Islet precursor cell (in vitro differentiated cells): Measurements from ENCODE around the gene ZNF608.

Source experiments
- DNase-seq: peaks from one replicate; pipeline ENCODE4 v3.0.0-alpha.2; 2018

ZNF608 gene

DNA sequence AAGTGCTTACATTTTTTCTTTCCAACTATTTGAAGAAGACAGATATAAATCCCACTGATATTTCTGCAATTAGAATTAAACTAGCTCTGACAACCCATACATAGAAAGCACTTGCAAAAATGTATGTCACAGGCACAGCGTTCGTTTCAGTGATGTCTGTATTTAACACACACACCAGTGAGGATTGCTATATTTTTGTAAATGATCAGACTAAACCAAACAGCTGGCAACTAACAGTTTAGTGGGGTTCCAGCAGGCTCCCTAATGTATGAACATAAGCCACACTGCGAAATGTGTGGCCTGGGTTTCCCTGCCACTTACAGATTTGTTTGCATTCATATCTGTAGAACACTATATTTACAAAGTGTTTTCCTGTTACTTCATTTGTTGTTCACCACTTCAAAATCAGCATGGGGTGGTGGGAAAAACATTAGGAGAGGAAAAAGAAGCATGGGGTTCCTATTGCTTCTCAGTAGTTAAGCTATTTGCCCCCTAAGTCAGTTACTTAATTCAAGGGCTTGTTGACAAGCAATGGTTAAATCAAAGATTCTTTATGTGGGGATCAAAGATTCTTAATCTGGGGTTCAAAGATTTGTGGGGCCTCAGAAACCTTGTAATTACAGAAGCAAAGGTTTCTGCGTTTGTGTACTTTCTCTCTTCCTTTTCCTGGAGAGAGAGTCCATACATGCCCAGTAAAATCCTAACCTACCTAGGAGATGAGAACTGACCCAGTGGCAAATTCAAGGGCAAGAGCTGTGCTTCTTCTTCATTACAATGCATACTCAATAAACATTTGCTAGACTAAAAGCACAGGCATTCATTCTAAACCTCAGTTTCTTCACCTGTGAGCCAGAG lies 27.1 kb downstream of the ZNF608 start:
- DNase-seq, result no peak

DNA sequence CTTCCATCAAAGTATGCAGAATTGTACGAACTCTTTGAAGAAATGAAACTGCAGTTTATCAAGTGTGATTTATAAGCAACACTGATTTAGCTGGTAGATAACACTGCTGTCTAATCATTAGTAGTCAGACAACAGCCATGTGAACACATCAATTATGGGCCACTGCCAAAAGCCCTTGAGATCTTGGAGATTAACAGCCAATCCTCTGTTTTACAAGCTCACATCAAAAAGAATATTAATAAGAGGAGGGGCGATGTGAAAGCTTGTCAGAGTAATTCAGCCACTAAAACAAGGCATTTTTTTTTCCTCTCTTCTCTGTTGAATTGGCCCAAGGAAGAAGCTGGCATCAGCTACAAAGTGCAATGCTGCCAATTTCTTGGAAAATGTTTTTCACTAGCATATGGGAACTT lies 28.1 kb downstream of the ZNF608 start:
- no peak for DNase-seq

DNA sequence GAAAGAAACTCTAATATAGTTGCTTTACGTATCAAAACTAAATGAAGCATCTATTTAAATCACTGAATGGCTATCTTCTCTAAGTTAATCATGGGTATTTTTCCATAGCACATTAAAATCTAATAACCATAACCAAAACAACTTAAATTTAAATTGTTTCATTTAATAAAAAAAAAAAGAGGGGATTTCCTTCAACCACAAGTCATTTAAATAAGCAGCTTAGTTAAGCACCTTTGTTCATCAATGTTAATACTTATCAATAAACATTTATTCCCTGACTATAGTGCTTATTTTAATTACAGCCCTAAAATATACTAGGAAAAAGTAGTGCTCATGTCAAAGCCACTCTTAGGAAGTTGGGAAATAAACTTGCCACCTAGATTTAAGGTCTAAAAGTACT lies 30.3 kb downstream of the ZNF608 start:
- no peak for DNase-seq

DNA sequence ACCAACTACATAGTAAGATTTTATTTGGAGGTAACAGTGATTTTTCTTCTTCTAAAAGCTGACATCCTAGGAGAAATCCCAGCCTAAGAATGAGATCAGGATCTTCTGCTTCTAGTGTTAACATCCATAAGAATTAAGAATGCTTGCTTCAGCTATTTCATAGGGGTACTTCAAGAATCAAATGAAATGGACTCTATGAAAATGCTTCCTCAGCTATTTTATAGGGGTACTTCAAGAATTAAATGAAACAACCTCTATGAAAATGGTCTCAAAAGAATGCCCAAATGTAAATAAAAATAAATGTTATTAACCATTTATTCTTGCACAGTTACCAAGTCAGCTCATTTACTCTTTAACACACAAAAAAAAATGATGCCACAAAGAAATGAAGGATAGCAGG lies 31.5 kb downstream of the ZNF608 start:
- no peak for DNase-seq

DNA sequence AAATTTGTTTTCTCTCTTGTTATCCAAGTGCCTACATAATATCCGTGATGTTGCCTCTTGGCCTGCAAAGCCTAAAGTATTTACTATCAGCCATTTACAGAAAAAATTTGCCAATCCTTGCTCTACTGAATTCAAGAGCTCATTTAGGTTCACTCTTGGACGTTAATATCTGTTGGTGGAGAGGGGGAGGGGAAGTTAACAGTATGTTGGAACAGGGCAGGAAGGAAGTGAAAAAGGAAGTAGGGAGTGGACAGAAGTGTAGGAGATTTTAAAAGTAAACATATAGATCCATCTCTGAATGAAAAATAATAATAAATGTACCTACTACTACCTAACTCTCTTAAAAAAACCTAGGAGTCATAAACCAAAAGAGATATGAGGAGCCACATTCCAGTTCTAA lies 32.8 kb downstream of the ZNF608 start:
- DNase-seq, result no peak

DNA sequence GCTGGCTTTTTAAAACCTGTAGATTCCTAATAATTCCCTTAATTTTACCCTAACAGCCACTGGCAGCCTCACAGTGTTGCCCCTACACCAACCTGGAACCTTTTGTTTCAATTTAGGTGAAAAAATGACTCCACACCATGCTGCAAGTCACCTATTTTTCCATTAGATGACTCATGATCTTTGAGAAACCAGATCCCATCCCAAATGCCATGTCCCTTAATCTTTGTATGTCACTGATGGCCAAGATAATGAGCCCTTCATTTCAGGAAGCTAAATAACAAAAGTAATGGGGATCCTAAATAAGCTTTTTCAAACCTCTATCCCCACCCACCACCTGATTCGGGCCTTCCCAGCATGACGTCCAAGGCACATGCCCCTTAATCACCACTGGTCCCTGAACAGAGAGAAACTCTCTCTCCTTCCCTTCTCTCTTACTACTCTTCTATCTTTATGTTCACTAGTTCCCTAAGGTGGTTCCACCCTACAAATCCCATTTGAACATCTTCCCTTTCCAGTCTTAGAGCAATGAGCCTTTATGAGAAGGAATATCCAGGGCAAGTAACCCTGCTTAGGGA lies 33.6 kb downstream of the ZNF608 start:
- no peak for DNase-seq

DNA sequence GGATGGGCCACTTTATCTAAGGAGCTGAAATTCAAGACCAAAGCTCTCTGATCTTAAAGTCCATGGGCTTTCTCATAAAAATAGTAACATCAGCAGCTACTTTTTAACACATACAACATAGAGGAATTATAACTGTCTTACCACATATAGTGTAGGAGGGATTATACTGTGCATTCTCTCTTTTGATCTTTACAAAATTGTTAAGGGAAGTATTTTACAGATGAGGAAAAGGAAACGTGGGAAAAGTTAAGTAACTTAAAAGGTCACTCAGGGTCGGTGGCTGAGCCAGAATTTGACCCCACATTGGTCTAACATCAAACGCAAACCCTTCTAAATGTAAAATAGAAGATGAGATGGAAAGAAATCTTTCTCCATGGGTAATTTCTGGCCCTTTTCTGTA lies 38.4 kb downstream of the ZNF608 start:
- DNase-seq, result no peak

DNA sequence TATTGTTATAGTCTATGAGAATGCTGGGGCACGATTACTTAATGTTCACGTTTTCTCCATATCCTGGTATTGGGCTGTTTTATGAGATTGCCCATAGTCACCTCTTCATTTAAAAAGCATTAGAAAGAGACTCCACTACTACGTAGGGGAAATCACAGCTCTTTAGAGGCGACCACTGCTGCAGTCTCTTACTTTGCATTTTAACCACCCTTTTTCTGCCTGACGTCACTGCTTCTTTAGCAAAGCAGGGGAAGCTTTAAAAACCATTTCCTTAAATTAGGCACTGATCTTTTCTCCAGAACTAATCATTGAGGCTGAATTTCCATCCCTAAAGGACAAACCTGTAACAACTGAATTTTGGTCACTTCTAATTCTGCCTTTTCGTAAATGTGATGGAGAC lies 38.9 kb downstream of the ZNF608 start:
- DNase-seq, result no peak

DNA sequence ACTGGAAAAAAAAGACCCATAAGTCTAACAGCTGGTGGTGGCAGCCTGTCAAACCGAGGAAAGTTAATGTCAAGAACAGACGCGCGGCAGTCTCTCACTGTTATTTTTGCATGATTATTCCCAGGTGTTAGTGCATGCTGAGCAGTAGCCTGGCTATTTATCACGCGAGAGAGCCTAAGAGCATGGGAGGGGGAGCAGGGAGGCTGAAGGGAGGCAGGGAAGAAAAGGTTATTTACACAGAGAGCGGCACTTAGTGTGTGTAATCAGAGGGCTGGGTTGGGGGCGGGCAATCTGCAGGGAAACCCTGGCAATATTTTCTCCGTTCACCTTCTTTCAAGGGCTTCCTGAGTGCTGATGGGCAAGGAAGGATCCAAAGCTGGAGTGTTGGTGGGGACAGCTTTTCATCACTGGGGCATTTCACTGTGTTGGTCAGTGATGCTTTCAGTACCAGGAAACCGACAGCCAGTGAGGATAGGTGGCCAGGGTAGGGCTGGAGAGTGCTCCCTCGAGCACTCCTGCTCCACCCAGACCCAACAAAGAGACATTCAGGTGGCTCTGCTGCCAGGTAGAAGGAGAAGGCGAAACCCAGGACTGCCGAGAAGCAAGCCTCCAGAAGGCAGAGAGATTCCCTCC lies 39.6 kb downstream of the ZNF608 start:
- peak; percentile 63 for DNase-seq

DNA sequence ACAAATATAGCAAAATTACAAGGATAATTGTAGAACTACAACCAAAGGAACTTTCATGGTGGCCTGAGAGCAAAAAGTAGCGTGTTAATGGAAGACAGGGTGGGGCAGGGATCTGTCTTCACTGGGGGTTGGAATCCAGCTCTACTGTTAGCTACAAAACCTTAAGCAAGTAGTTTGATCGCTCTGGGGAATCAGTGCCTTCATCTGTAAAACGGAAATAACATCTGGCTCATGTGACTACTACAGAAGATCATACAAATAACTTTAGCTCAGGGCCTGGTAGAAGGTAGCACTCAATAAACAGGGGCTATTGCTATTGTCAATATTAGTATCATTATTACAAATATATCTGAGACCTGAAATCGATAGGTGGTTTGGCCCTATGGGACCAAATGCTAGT lies 40.4 kb downstream of the ZNF608 start:
- no peak for DNase-seq

DNA sequence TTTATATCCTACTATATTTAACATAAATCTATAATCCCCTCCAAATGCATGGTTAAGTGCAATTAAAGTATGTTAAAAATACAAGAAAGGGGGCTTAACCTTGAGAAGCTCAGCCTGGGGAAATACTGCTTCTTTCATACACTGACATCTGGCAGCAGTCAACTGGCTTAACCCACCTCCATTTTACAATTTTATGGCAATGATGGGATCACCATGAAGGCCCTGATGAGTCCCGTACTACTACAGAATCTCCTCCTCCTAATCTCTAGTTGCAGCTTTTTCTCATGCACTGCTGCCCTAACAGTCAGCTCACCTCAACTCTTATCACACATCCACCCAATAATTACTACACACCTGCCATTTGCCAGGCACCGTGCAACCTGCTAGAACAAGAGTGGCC lies 40.9 kb downstream of the ZNF608 start:
- DNase-seq, result no peak

DNA sequence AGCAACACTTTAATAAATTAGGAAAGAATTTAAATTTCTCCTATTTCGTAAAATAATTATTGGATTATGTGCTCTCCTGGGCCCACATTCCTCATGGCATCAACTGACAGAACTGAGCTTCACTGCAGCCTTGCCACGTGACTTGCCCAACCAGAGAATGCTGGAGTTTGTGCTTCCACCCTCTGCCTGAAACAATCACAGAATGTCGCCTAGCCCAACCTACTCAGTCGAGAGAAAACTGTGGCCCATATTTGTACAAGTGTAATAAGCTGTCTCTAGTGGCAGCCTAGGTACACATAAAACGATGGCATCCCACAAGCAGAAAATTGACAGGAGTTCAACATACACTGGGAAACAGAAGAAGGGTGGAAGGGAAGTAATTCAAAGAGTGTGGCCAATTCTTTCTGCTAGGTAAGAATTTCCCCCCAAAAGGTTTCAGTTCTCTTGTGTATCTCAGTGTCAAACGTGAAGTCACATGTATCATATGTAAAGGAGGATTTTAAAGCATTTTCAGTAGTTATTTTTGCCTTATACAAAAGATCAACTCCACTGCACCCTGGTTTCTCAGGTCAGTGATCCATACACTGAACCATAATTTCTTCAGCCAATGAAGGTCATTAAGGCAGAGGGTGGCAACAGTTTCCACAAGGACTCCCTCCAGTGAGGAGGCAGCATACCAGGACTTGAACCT lies 41.7 kb downstream of the ZNF608 start:
- DNase-seq, result no peak

DNA sequence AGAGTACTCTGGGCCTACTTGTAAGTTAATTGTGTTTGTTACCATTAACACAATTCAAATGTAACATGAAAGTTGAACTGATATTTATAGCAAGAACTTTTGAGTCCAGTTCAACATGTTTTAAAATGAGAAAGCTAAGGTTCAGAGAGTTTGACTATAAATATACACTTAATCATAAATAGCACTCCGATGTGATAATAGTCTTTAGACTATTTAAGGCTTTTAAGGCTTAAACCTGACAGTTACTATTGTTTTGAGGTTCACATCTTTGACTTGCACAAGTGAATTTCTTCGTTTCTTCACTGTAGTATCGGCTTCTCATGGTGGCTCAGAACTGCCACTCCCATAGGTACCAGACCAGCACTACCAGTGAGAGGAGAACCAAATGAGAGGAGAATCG lies 42.4 kb downstream of the ZNF608 start:
- no peak for DNase-seq

DNA sequence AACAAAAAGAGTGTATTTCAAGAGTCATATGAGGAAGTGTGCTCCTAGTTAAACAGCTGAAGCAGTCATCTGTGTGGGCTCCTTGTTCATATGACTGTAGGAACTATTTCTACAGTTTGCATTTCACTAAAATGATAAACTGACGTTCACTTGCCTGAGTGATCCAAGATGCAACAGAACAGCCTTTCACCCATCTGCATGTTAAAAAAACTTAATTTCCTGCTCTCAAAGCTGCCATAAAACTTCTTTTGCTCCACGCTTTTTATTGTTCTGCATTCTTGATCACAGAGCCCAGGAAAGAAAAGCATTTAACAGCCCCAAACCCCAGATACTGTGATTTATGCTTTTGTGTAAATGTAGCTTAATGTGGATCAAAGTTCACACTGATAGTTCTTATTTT lies 43.9 kb downstream of the ZNF608 start:
- no peak for DNase-seq

DNA sequence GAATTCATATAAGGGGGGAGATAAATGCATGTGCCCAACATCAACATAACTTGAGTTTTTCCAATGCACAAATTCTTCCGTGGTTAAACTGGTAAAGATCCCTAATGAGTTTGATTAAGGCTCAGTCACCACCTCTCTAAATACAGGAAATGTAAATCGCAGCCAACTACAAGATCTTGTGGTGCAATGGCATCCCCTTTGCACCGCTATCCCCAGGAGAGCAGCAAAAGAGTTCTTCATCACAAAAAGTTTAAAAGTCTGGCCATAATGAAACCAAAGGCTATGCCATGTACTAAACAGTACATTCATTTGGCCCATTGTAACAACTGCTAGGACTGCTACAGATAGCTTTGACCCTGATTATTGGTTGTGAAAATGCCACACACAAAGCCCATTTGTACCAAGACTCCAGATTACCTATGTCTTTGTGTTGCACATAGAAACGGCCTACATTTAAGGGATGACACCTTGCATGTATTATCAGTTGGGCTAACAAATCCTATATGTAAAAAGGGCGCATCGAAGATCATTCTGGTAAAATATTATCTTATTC lies 44.5 kb downstream of the ZNF608 start:
- no peak for DNase-seq

DNA sequence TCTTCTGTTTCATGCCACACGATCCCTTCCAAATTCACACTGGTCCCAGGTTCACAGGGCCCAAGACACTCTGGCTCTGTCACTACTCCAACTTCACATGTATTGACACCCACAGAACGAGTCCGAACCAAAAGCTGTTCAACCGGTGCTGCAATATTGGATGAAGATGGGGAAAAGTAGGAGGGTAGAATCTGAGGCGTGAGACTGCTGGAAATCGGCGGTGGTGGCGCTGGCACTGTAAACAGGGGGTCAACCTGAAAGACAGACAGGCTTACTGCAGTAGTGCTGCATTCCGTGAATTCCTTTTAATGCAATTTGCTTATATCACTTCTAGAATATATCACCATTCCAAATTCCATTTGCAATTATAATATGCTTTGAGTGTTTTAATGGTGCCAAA lies 45.4 kb downstream of the ZNF608 start:
- peak; percentile 70 for DNase-seq

DNA sequence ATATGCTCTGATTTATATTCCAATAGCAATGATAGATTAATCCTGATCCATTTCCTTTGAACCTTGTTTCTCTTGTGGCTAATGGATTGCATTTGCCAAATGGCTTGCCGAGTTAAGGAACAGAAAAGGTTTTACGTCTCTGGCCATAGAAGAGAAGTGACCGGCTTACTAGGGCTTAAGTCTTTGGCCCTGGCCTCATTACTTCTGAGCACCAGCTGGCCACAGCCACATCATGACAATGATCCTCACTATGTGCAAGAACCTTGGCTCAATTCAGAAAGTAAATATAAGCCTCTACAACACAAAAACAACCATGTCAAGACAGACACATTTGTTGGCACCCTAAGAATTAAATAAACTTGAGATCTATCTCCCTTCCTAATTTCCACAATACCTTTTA lies 46.1 kb downstream of the ZNF608 start:
- no peak for DNase-seq

DNA sequence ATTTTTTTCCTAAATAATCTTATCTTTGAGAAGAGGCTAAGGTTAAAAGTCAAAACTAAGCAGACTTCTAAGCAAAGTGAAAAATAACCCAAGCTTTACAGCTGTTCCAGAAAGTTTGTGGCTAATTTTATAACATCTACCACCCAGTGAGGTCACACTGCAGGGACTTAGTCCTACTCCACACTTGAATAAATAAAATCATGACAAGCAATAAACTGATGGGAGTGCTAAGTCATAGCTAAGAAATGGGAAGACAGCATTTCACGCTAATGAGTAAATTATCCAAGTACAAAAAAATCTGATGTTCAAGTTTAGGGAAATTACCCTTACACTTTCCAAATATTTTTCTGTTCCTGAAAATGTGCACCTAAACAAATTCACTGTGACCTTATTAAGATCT lies 47.7 kb downstream of the ZNF608 start:
- no peak for DNase-seq

DNA sequence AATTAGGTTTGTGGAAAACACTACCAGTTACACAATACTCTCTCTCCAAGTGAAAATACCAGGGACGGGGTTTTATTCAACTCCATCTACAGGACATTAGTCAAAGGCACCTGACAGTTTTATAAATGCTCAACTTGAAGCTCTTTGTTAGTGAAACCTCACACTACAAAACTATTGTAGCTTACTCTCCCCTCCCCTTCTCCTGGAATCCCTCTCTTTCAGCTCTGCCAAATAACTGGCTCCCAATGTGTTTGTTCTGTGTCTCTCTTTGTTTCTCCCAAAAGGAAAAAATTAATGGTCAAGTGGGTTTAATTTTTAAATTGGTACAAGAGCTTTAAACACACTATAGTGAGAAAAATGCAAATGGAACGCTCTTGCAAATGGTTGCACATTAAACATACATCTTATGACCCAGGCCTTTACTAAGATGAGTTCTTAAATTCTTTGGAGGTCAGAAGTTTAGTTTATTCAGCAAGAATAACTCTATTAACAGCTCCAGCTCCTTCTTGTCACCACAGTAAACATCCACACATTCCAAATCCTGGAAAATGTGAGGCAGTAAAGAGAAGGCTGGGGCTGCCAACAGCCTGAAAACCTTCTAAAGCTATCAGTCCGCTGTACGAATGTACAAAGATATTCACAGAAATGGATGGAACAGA lies 48.4 kb downstream of the ZNF608 start:
- DNase-seq, result no peak

DNA sequence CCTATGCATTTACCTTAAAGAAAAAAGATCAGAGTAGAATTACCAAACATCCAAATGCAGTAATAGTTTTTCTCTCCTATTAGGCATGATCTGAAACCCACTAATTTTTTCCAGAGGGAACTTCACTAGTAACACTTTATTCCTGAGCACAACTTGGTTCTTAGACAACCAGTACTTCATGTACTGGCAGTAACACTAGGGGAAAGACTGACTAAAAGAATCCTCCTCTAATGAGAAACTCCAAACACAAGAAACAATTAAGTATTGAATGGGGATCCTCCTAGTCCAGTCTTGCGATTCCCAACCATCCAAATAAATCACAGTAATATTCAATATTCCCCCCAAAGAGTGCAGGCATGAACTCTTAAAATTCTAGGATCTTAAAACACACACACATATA lies 48.9 kb downstream of the ZNF608 start:
- DNase-seq, result no peak

DNA sequence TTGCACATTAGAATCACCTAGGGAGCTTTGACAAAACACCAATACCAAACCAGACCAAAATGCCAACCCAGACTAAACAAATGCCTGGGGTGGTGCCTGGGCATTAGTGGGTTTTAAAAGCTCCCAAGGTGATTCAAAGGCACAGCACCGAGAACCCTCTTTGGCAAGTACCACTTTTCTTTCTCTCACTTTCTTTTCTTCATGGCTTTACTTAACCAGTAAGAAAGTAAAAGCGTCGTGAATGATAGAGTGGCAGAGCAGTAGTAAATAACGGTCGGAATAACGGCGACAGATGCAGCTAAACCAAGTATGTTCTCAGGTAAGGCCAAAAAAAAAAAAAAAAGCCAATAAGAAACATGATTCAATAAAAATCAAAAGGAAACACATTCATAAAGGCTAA lies 49.5 kb downstream of the ZNF608 start:
- DNase-seq, result no peak
